GM19025 (cell line): ENCODE data around the gene ZNF23.
"Not testable (repeated sequence)": the region's sequence is repeated elsewhere in the genome, so short reads cannot be mapped to it uniquely, and the experiment has no call there.

Source experiments
- ATAC-seq: cut with Tn5 transposase; IDR thresholded peaks from one replicate; pipeline ENCODE4 v1.9.1; 2021; ENCODE audit warnings: mild to moderate bottlenecking, low read depth, moderate library complexity; ENCODE audit not compliant: unreplicated experiment

ZNF23 gene

DNA sequence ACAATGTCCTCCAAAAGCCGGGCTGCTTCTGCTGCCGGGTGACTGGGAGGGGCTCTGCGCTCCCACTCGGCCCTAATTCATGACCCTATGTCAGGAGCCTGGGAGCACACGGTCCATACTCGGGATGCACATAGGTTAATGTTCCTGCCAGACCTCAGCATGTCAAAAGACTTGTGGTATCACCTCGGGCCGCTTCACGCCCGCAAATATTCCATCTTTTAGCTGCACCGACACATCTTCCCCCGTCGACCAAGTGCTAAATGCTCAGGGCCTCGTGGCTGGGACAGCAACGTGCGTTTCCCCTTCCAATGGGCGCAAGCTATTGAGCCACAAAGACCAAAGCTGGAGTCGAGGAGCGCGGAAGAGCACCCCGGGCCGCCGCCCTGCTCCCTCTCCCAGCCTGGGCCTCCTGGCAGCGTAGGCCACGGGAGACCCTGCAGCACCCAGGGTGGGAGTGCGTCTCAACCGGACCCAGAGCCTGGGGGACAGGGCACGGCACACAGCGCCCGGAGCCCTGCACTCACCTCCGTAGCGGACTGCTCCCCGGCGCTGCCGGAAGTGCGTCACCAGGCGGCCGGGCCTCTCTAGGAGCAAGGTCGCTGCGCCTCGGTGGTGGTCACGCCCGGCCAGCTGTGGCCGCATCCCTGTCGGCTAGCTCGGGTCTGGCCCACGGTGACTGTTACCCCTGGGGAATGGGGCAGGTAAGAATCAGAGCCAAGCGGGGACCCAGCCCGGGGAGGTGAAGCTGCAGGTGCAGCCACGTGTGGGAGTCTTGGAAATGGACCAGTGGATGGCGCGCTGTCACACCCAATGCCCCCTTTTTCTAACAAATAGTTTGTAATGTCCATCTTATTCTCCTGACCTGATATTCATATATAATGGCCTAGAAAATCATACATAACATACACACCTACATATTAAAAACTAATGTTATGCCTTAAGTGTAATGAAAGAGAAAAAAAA, at the start of gene ZNF23:
Gene ZNF23 (minus strand): TSS at position 562 of the 963 bp plus-strand sequence. CDS start 5,451 bp downstream, outside the sequence.
- ATAC-seq: peak; percentile 99

GRCh38 chr16:71507061-71507460, 45.0 kb upstream of the ZNF23 start:
- ATAC-seq: no peak

DNA sequence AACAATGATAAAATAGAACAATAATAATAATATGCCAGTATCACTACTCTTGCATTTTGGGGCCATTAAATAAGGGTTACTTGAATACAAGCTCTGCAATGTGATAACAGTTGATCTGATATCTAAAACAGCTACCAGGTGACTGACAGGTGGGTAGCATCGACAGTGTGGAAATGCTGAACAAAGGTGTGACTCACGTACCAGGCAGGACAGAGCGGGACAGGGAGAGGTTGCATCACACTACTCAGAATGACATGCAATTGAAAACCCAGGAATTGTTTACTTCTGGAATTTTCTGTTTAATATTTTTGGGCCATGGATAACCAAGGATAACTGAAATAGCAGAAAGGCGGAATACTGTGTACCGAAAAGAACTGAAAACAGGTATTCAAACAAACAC, 42.9 kb upstream of the ZNF23 start:
- ATAC-seq: no peak

- ATAC-seq: not testable (repeated sequence)
Observed at GRCh38 chr16:71504051-71504450, 42.0 kb upstream of the ZNF23 start.

DNA sequence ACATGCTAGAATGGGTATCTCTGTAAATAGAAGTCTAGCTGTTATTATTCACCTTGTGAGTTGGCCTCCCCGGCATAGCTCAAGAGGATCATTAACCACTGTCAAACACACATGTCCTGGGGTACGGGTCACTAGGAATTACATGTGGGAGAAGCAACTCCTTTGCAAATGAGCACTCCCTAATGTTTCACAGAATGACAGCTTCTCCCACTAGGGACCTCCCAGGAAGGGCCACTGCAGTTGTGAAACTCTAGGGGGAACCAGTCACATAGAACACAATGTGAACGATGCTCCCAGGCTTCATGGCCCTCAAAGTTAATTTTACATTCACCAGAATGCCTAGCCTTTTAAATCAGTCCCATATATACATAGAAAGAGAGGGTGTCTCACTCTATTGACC, 39.5 kb upstream of the ZNF23 start:
- no peak for ATAC-seq

DNA sequence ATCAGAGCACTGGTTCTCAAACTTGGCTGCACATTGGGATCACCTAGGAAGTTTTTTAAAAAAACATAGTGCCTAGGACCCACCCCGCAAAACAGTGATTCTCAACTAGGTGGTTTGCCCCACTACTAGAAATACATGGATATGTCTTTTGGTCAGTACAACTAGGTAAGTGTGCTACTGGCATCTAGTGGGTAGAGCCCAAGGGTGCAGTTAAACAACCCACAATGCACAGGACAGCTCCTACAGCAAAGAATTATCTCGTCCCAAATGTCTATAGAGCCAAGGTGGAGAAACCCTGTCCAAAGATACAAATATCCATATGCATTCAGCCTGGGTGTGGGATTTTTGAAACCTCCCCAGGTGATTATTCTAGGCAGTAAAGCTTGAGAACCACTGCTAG, 38.9 kb upstream of the ZNF23 start:
- ATAC-seq: no peak

GRCh38 chr16:71499775-71500364, 37.8 kb upstream of the ZNF23 start:
- no peak for ATAC-seq

- no peak for ATAC-seq
Observed at GRCh38 chr16:71498031-71498430, 36.0 kb upstream of the ZNF23 start.

DNA sequence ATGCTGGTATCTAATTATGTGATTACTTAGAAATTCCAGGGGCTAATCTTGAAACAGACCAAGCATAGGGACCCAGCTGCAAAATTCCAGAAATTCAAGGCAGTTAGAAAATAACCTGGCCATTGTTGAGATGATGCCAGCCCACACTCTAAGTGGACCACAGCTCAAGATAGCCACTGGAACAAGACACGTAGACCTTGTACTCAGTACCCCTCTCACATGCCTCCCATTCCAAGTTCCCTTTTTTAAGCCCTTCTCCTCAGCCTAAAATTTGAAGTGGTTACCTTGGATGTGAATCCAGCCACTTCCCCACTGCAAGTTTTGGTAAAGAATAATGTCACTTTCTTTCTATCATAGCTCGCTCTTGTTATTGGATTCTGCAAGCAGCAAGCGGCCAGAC, 31.2 kb upstream of the ZNF23 start:
- ATAC-seq: no peak

- ATAC-seq: no peak
Observed at GRCh38 chr16:71492786-71493185, 30.7 kb upstream of the ZNF23 start.

- ATAC-seq: no peak
Observed at GRCh38 chr16:71491054-71491453, 29.0 kb upstream of the ZNF23 start.

GRCh38 chr16:71490361-71490760, 28.3 kb upstream of the ZNF23 start:
- no peak for ATAC-seq

DNA sequence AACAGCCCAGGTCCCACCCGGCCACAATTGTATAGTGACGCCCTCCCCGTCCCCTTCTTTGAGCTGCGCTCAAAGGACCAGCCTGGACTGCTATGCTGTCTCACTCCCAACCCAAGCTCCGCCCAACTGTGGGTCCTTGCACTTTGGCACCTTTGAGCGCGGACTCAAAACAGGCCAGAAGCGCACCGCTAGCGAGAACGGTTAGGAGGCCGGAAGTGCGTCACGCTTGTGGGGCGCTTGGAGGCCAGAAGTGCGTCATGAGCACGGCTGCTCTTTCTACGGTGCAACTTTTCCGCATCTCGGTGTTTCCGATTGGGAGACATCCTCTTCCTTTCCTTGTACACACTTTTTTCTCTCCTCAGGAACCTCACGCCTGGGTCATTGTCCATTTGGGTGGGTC, 27.1 kb upstream of the ZNF23 start, which contains the start of gene ZNF19:
Gene ZNF19 (minus strand): TSS at position 203 of the 400 bp plus-strand sequence. CDS start 7,210 bp downstream, outside the sequence.
- ATAC-seq: no peak

GRCh38 chr16:71484006-71484893, 22.2 kb upstream of the ZNF23 start:
- ATAC-seq: peak; percentile 90

DNA sequence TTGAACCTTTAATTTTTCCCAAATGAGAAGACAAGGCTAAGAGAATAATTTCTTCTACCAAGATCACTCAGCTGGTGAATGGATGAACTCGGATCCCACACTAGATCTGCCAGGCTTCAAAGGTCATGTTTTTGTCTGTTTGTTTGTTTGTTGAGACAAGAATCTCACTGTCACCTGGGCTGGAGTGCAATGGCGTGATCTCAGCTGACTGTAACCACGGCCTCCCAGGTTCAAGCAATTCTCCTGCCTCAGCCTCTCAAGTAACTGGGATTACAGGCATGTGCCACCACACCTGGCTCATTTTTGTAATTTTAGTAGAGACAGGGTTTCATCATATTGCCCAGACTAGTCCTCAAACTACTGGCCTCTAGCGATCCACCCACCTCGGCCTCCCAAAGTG, 20.5 kb upstream of the ZNF23 start:
- no peak for ATAC-seq

- ATAC-seq: no peak
Observed at GRCh38 chr16:71480956-71481355, 18.9 kb upstream of the ZNF23 start.

DNA sequence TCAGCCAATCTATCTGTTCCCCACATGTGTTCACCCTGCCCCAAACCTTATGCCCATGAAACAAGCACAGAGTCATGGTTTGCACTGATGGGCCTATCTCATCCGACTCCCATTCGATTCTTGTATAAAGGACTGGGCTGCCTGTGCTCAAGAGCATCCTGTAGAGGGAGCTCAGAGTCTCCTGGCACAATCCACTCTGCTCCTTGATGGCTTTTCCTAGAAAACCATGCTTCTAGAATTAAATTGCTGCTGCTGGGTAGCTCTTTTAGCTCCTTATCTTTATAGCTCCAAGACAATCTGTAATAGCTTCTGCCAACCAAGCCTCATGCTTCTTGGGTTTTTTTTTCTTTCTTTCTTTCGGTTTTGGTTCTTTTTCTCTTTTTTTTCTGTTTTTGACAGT, 17.4 kb upstream of the ZNF23 start:
- no peak for ATAC-seq

- ATAC-seq: no peak
Observed at GRCh38 chr16:71476457-71477124, 14.5 kb upstream of the ZNF23 start.

DNA sequence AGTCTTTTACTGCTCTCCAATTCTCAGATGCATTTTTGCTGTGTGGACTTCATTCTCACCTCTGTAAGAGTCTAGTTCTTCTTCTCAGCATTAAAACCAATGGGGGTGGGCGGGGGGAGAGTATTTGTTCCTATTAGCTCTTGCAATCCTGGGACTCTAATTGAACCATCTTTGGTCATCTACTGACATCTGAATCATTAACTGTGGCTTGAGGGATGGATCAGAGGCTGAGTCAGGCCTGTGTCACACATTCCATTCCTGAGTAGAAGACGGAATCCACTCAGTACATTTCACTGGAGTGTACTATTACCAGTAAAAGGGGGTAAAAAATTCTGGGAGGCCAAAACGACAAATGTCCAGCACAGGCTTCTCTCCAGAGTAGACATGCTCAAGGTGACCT, 12.8 kb upstream of the ZNF23 start:
- ATAC-seq: no peak

DNA sequence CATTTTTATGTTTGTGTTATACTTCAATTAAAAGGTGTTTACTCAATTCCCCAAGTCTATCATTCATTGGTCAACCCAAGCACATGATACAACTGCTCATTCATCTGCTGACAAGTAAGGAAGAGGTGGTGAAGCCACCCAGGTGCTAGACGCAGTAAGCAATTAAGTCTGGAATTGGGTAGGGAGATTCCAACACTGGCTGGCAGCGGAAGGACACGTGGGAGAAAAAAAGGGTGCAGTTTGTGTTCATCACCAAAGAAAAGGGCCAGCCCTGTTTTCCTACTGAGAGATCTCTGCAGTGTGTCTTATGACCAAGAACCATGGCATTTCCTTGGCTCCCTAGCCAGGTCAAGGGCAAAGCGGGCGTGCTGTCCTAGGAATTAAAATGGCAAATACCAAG, 11.8 kb upstream of the ZNF23 start:
- no peak for ATAC-seq
